ENCODE measurements around the gene DDX6.
"Not testable (repeated sequence)": the region's sequence is repeated elsewhere in the genome, so short reads cannot be mapped to it uniquely, and the experiment has no call there.

The DDX6 gene

DNA sequence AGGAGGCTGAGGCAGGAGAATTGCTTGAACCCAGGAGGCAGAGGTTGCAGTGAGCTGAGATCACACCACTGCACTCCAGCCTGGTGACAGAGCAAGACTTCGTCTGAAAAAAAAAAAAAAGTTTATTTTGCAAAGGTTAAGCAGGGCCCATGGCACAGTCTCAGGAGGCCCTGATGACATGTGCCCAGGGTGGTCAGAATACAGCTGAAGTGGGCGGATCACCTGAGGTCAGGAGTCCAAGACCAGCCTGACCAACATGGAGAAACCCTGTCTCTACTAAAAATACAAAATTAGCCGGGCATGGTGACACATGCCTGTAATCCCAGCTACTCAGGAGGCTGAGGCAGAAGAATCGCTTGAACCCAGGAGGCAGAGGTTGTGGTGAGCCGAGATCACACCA is 76.5 kb downstream of the DDX6 start:
- not testable (repeated sequence) for H3K79me2 ChIP-seq (ENCODE audit: control insufficient read depth, insufficient read depth, low read length)
- peak overlapping the region; percentile 8 for H2BK5ac ChIP-seq (ENCODE audit: low read length)

GRCh38 chr11:118708296-118708695 is 82.7 kb downstream of the DDX6 start:
- WGBS (ENCODE audit: extremely low coverage, insufficient coverage, low lambda C conversion rate) = no CpG with 5 or more reads among the region's 6 CpGs
- Histone ChIP-seq H2AK5ac (ENCODE audit: low read length) (no peak overlapping the region), H3K4me3 (ENCODE audit: low read length) (no peak overlapping the region), H3K36me3 (ENCODE audit: control insufficient read depth, insufficient read depth, low read length) (no peaks in the 10 kb centered on the region), H2BK5ac (ENCODE audit: low read length) (no peak overlapping the region), H3K56ac (ENCODE audit: low read length) (no peak overlapping the region), H3K18ac (ENCODE audit: low read length) (no peak overlapping the region), H3K23ac (ENCODE audit: low read length) (no peak overlapping the region), H3K4me2 (ENCODE audit: low read length) (no peak overlapping the region), H4K5ac (ENCODE audit: low read length) (no peak overlapping the region), H3K27ac (ENCODE audit: low read depth, low read length) (no peak overlapping the region), H3K79me2 (ENCODE audit: control insufficient read depth, insufficient read depth, low read length) (no peaks in the 10 kb centered on the region), H4K8ac (ENCODE audit: low read depth, low read length) (no peak overlapping the region), H3K4ac (ENCODE audit: low read depth, low read length) (no peak overlapping the region), H3K4me1 (ENCODE audit: control insufficient read depth, low read depth, low read length) (no peaks in the 10 kb centered on the region), H3K79me1 (ENCODE audit: low read length) (no peaks in the 10 kb centered on the region), H2BK120ac (ENCODE audit: low read depth, low read length) (no peak overlapping the region), H3K9ac (ENCODE audit: low read length) (no peak overlapping the region), H2BK15ac (replicated peaks; ENCODE audit: low read depth) (no peak overlapping the region), H3K27me3 (ENCODE audit: insufficient read depth, low read length, poor library complexity) (no peaks in the 10 kb centered on the region)
- no peak for DNase-seq

More for the DNA sequence above, 76.5 kb downstream of the DDX6 start:
- H3K27me3 ChIP-seq (ENCODE audit: insufficient read depth, low read length, poor library complexity); H4K5ac ChIP-seq (ENCODE audit: low read length); H3K79me1 ChIP-seq (ENCODE audit: low read length); H3K9ac ChIP-seq (ENCODE audit: low read length); H3K4me3 ChIP-seq (ENCODE audit: low read length); H3K4me2 ChIP-seq (ENCODE audit: low read length); H3K23ac ChIP-seq (ENCODE audit: low read length); DNase-seq; H3K36me3 ChIP-seq (ENCODE audit: control insufficient read depth, insufficient read depth, low read length); H2AK5ac ChIP-seq (ENCODE audit: low read length); H4K8ac ChIP-seq (ENCODE audit: low read depth, low read length); H3K4me1 ChIP-seq (ENCODE audit: control insufficient read depth, low read depth, low read length); H2BK15ac ChIP-seq (replicated peaks; ENCODE audit: low read depth): not testable (repeated sequence)
- Histone ChIP-seq H3K4ac (ENCODE audit: low read depth, low read length) (peak overlapping the region; percentile 48), H3K18ac (ENCODE audit: low read length) (peak overlapping the region; percentile 94), H3K56ac (ENCODE audit: low read length) (peak overlapping the region; percentile 49), H2BK120ac (ENCODE audit: low read depth, low read length) (peak overlapping the region; percentile 93), H3K27ac (ENCODE audit: low read depth, low read length) (peak overlapping the region; percentile 77)
- WGBS (ENCODE audit: extremely low coverage, insufficient coverage, low lambda C conversion rate) = no CpG with 5 or more reads among the region's 5 CpGs

DNA sequence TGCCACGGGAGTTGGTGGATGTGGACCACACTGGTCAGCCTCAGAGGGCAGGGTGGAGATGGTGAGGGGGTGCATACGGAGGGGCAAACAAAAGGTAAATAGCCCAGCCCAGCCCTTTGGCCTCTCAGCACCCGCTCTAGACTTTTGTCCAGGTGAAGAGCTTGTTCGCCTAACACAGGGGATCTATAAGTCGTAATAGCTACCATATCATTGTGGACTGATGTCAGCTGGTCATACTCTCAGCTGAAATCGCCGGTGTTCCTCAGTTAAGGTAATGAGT is 84.5 kb downstream of the DDX6 start:
- Histone ChIP-seq H2BK5ac (ENCODE audit: low read length) (no peak overlapping the region), H3K4ac (ENCODE audit: low read depth, low read length) (no peak overlapping the region), H2AK5ac (ENCODE audit: low read length) (no peak overlapping the region), H2BK120ac (ENCODE audit: low read depth, low read length) (no peak overlapping the region), H3K79me1 (ENCODE audit: low read length) (no peaks in the 10 kb centered on the region), H3K18ac (ENCODE audit: low read length) (no peak overlapping the region), H3K4me3 (ENCODE audit: low read length) (no peak overlapping the region), H2BK15ac (replicated peaks; ENCODE audit: low read depth) (no peak overlapping the region), H3K9ac (ENCODE audit: low read length) (no peak overlapping the region), H3K79me2 (ENCODE audit: control insufficient read depth, insufficient read depth, low read length) (no peaks in the 10 kb centered on the region), H3K4me1 (ENCODE audit: control insufficient read depth, low read depth, low read length) (no peaks in the 10 kb centered on the region), H3K36me3 (ENCODE audit: control insufficient read depth, insufficient read depth, low read length) (no peaks in the 10 kb centered on the region), H3K27ac (ENCODE audit: low read depth, low read length) (no peak overlapping the region), H3K56ac (ENCODE audit: low read length) (no peak overlapping the region), H3K4me2 (ENCODE audit: low read length) (no peak overlapping the region), H4K8ac (ENCODE audit: low read depth, low read length) (no peak overlapping the region), H4K5ac (ENCODE audit: low read length) (no peak overlapping the region), H3K23ac (ENCODE audit: low read length) (no peak overlapping the region), H3K27me3 (ENCODE audit: insufficient read depth, low read length, poor library complexity) (no peaks in the 10 kb centered on the region)
- WGBS (ENCODE audit: extremely low coverage, insufficient coverage, low lambda C conversion rate) = no CpG with 5 or more reads among the region's 7 CpGs
- no peak for DNase-seq

DNA sequence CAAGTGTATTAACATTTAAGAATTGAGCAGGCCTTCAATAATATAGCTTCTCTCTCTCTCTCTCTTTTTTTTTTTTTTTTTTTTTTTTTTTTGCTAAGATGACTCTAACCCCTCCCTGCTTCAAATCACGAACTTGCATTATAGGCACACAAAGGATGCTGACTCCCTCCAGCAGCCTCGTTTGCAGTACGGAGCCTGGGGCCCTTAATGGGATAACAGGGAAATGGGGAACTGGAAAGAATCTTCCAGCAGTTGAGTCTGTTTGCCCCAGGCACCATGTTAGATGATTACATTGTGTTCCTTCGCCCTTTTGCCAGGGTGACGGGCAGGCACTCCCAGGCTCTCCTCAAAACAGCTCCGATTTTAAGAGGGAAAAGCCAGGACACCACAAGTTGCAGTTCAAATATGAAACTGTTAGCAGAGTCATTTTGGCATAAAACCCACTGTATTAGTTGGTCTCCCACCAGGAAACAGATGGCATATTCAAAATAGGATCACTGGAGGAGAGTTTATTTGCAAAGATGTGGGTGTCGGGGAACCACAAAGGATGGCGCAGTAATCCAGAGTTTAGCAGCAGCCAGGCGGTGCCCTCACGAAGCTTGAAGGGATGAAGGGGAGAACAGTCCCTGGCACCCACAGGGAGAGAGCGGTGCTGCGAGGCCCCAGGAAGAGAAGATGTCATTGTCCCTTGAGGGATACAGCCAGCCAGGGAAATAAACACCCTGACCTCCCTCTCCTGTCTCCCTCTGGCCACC is 85.0 kb downstream of the DDX6 start:
- Histone ChIP-seq H3K56ac (ENCODE audit: low read length) (peak overlapping the region; percentile 39), H3K79me2 (ENCODE audit: control insufficient read depth, insufficient read depth, low read length) (no peaks in the 10 kb centered on the region), H3K23ac (ENCODE audit: low read length) (no peak overlapping the region), H3K4me3 (ENCODE audit: low read length) (no peak overlapping the region), H2BK5ac (ENCODE audit: low read length) (no peak overlapping the region), H3K18ac (ENCODE audit: low read length) (no peak overlapping the region), H2BK120ac (ENCODE audit: low read depth, low read length) (no peak overlapping the region), H4K5ac (ENCODE audit: low read length) (no peak overlapping the region), H3K79me1 (ENCODE audit: low read length) (no peaks in the 10 kb centered on the region), H3K9ac (ENCODE audit: low read length) (no peak overlapping the region), H2BK15ac (replicated peaks; ENCODE audit: low read depth) (no peak overlapping the region), H3K4me2 (ENCODE audit: low read length) (no peak overlapping the region), H3K36me3 (ENCODE audit: control insufficient read depth, insufficient read depth, low read length) (no peaks in the 10 kb centered on the region), H4K8ac (ENCODE audit: low read depth, low read length) (no peak overlapping the region), H3K27ac (ENCODE audit: low read depth, low read length) (no peak overlapping the region), H3K27me3 (ENCODE audit: insufficient read depth, low read length, poor library complexity) (no peaks in the 10 kb centered on the region), H2AK5ac (ENCODE audit: low read length) (no peak overlapping the region), H3K4ac (ENCODE audit: low read depth, low read length) (no peak overlapping the region), H3K4me1 (ENCODE audit: control insufficient read depth, low read depth, low read length) (no peaks in the 10 kb centered on the region)
- WGBS (ENCODE audit: extremely low coverage, insufficient coverage, low lambda C conversion rate) = no CpG with 5 or more reads among the region's 12 CpGs
- peak; percentile 37 for DNase-seq

- Histone ChIP-seq H3K79me1 (ENCODE audit: low read length) (no peaks in the 10 kb centered on the region), H3K18ac (ENCODE audit: low read length) (no peak overlapping the region), H2BK5ac (ENCODE audit: low read length) (no peak overlapping the region), H2BK15ac (replicated peaks; ENCODE audit: low read depth) (no peak overlapping the region), H4K5ac (ENCODE audit: low read length) (no peak overlapping the region), H3K9ac (ENCODE audit: low read length) (no peak overlapping the region), H3K27me3 (ENCODE audit: insufficient read depth, low read length, poor library complexity) (no peaks in the 10 kb centered on the region), H3K23ac (ENCODE audit: low read length) (no peak overlapping the region), H3K4ac (ENCODE audit: low read depth, low read length) (no peak overlapping the region), H3K4me2 (ENCODE audit: low read length) (no peak overlapping the region), H2AK5ac (ENCODE audit: low read length) (no peak overlapping the region), H3K79me2 (ENCODE audit: control insufficient read depth, insufficient read depth, low read length) (no peaks in the 10 kb centered on the region), H2BK120ac (ENCODE audit: low read depth, low read length) (no peak overlapping the region), H4K8ac (ENCODE audit: low read depth, low read length) (no peak overlapping the region), H3K27ac (ENCODE audit: low read depth, low read length) (no peak overlapping the region), H3K4me1 (ENCODE audit: control insufficient read depth, low read depth, low read length) (no peaks in the 10 kb centered on the region), H3K4me3 (ENCODE audit: low read length) (no peak overlapping the region), H3K36me3 (ENCODE audit: control insufficient read depth, insufficient read depth, low read length) (no peaks in the 10 kb centered on the region), H3K56ac (ENCODE audit: low read length) (no peak overlapping the region)
- DNase-seq = no peak
- WGBS (ENCODE audit: extremely low coverage, insufficient coverage, low lambda C conversion rate) = no CpG with 5 or more reads among the region's 15 CpGs
These were observed 85.7 kb downstream of the DDX6 start for GRCh38 chr11:118705111-118705741.
